Chondrocyte (in vitro differentiated cells): ENCODE measurements around the gene FBXW10B. TPM values are rescaled to one million over a fixed set of nuclear protein-coding genes. Genes with fewer than 3 reads are reported as not detected.
A peak's percentile ranks its signal among the peaks of the same experiment; 100 is the strongest.
"Not testable (repeated sequence)": the region's sequence is repeated elsewhere in the genome, so short reads cannot be mapped to it uniquely, and the experiment has no call there.

Experiments
- DNase-seq: peaks from one replicate; pipeline ENCODE4 v3.0.0; 2021; ENCODE audit warnings: mixed read lengths, low spot score
- H3K27ac Mint-ChIP-seq: one replicate; pipeline ENCODE4 v1.8.0; 2021; ENCODE audit warnings: mild to moderate bottlenecking, moderate library complexity, mixed read lengths; ENCODE audit not compliant: unreplicated experiment
- H3K27me3 Mint-ChIP-seq: 2 replicates; pipeline ENCODE4 v1.8.0; 2021; ENCODE audit warnings: low read depth, mixed read lengths
- H3K36me3 Mint-ChIP-seq: 2 replicates; pipeline ENCODE4 v1.8.0; 2021; ENCODE audit warnings: low read depth, mixed read lengths
- H3K4me1 Mint-ChIP-seq: 2 replicates; pipeline ENCODE4 v1.8.0; 2021; ENCODE audit warnings: low read depth, mild to moderate bottlenecking, mixed read lengths
- H3K4me3 Mint-ChIP-seq: one replicate; pipeline ENCODE4 v1.8.0; 2021; ENCODE audit warnings: mild to moderate bottlenecking, moderate library complexity, mixed read lengths; ENCODE audit not compliant: unreplicated experiment
- H3K9me3 Mint-ChIP-seq: 2 replicates; pipeline ENCODE4 v1.8.0; 2021; ENCODE audit warnings: low read depth, mixed read lengths
- CTCF ChIP-seq: fragments of 200-600 bp; sonication (generic); IDR thresholded peaks from 2 replicates; pipeline ENCODE4 v1.5.0; 2021; ENCODE audit warnings: antibody characterized with exemption, mild to moderate bottlenecking, moderate library complexity
- total RNA-seq: library from RNA; stranded (reverse); gene quantifications from 3 replicates; pipeline ENCODE4 v1.2.1, GENCODE V29; 2021

Gene FBXW10B
- total RNA-seq, 1 donor from 2014 or later: 1.1 TPM

- H3K9me3 Mint-ChIP-seq: no peaks in the 10 kb centered on the region
- H3K4me3 Mint-ChIP-seq: no peak overlapping the region
- TF ChIP-seq CTCF: no peak
- peaks cover 81% of the 10 kb centered on the region for H3K4me1 Mint-ChIP-seq
- no peaks in the 10 kb centered on the region for H3K36me3 Mint-ChIP-seq
- no peaks in the 10 kb centered on the region for H3K27me3 Mint-ChIP-seq
- DNase-seq: no peak
- peak overlapping the region; percentile 23 for H3K27ac Mint-ChIP-seq
Measured at GRCh38 chr17:15652960-15653359, 33.5 kb upstream of the FBXW10B start.

- Mint-ChIP-seq H3K27me3 (no peaks in the 10 kb centered on the region), H3K9me3 (no peaks in the 10 kb centered on the region), H3K4me1 (peaks cover 81% of the 10 kb centered on the region), H3K4me3 (peak overlapping the region; percentile 88), H3K27ac (peak overlapping the region; percentile 96), H3K36me3 (no peaks in the 10 kb centered on the region)
- TF ChIP-seq CTCF: peak; percentile 11
- DNase-seq: peak; percentile 95
Measured at GRCh38 chr17:15651583-15652110, 32.1 kb upstream of the FBXW10B start.

GRCh38 chr17:15650741-15651582 is 31.5 kb upstream of the FBXW10B start:
- no peak for TF ChIP-seq CTCF
- H3K36me3 Mint-ChIP-seq: no peaks in the 10 kb centered on the region
- no peaks in the 10 kb centered on the region for H3K9me3 Mint-ChIP-seq
- peaks cover 79% of the 10 kb centered on the region for H3K4me1 Mint-ChIP-seq
- H3K27ac Mint-ChIP-seq: peak overlapping the region; percentile 96
- peak overlapping the region; percentile 88 for H3K4me3 Mint-ChIP-seq
- no peaks in the 10 kb centered on the region for H3K27me3 Mint-ChIP-seq
- DNase-seq: no peak

DNA sequence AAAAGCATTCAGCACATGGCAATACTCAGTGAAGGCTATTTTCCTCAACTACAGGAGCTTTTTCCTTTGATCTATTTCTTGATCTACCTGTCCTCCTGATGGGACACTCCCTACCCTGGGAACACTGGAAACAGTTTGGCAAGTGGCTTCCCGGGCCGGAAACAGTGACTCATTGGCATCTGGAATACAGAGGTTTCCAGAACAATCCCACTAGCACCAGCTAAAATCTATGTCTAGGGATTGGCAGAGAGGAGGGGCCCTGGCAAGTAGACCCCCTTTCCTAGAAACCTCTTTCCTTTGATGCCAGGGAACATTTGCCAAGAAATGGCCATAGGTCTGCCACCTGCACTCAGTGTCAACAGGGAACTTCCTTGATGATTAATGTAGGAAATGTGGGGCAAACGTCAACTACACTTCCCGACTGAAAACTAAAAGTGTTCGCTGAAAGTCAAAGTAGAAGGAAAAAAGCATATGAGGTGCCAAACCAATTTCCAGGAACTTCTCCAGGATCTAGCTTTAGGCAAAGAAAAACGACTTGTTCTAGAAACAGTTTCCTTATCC is 30.4 kb upstream of the FBXW10B start:
- Mint-ChIP-seq H3K27me3 (no peaks in the 10 kb centered on the region), H3K9me3 (no peaks in the 10 kb centered on the region), H3K4me3 (peak overlapping the region; percentile 88), H3K4me1 (peaks cover 79% of the 10 kb centered on the region), H3K27ac (peak overlapping the region; percentile 96), H3K36me3 (no peaks in the 10 kb centered on the region)
- no peak for TF ChIP-seq CTCF
- DNase-seq: no peak

DNA sequence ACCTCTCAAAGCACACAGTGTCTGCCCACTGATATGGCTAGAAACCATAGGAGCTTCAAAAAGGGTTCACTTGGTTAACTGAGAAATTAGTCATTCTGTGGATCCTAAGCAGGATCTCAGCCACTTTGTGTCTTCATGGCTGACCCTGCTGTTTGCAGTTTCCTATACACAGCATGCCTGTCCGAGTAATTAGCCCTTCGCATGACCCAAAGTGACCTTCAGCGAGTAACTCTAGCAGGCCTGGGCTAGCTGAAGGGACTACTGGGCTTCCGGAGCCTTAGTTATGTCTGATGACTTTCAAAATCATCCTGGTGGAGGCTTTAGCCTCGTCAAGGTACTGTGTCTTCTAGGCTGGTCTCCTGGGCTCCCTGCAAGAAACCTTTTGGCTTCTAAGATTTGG is 28.9 kb upstream of the FBXW10B start:
- Mint-ChIP-seq H3K36me3 (no peaks in the 10 kb centered on the region), H3K27ac (peak overlapping the region; percentile 63), H3K27me3 (no peaks in the 10 kb centered on the region), H3K4me3 (peak overlapping the region; percentile 88), H3K4me1 (peaks cover 70% of the 10 kb centered on the region), H3K9me3 (no peaks in the 10 kb centered on the region)
- DNase-seq: no peak
- TF ChIP-seq CTCF: no peak

GRCh38 chr17:15645942-15646312 is 26.4 kb upstream of the FBXW10B start:
- not testable (repeated sequence) for H3K9me3 Mint-ChIP-seq, H3K27me3 Mint-ChIP-seq, DNase-seq, H3K4me3 Mint-ChIP-seq, H3K36me3 Mint-ChIP-seq
- Mint-ChIP-seq H3K27ac (peak overlapping the region; percentile 88), H3K4me1 (peaks cover 57% of the 10 kb centered on the region)

DNA sequence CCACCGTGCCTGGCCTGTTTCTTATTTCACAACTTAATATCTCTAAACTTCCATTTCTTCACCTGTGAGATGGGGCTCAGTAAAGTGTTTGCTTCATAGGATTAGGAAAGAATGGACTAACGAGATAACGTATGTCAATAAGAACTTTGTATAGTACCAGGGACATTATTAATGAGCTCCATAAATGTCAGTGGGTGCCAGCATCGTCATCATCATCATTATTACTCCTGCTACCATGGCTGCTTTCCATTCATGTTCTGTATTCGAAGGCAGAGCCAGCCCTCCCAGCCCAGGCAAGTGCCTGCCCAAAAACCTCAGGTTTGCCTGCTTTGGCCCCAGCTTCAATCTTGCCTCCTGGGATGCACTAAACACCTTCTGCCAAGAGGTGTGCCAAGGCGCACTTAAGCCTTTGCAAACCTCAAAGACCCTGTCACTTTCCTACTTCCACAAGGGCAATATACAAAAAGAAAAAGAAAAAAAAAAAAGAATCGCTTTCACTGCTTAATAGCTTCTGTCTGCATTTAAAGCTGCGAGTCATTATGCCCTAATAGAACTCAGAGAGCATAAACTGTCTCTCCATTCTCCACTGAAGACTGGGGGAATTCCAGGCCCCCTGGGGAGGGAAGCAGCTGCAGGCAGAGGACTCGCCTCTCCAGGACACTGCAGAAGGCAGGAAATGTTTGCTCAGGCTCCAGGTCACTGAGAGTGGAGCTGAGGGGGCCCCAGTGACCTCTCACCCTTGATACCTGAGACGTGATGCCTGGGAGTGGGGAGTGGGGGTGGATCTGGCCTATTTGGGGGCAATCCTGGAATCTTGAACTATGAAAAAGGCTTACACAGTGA is 25.8 kb upstream of the FBXW10B start:
- H3K36me3 Mint-ChIP-seq, H3K27me3 Mint-ChIP-seq, H3K9me3 Mint-ChIP-seq, DNase-seq: not testable (repeated sequence)
- peak overlapping the region; percentile 9 for H3K4me3 Mint-ChIP-seq
- H3K27ac Mint-ChIP-seq: peak overlapping the region; percentile 88
- peaks cover 51% of the 10 kb centered on the region for H3K4me1 Mint-ChIP-seq
